GM12878 (cell line): ENCODE data around the gene HDGF. TPM values are rescaled to one million over a fixed set of nuclear protein-coding genes. Genes with fewer than 3 reads are reported as not detected.

ENCODE experiments used
- ATAC-seq: fragments of 200-7000 bp; cut with Tn5 transposase; 3 replicates; pipeline ENCODE4 v1.9.1; 2020; ENCODE audit warnings: mild to moderate bottlenecking, moderate library complexity
- BruUV-seq: library from RNA; stranded (reverse); fragments of 400-500 nt; replicated peaks from 2 replicates; lab custom pipeline; 2021; lab: Mats Ljungman, UMichigan
- CTCF ChIA-PET: fragments of 300-600 bp; sonication (Branson Sonifier 250); formaldehyde crosslinking; extraction: SDS; loops from one replicate; lab custom pipeline; 2021; ENCODE audit warnings: inconsistent platforms; lab: Yijun Ruan, JAX
- POLR2A ChIA-PET: fragments of 350-600 bp; formaldehyde crosslinking; extraction: SDS; loops from one replicate; lab custom pipeline; 2021; ENCODE audit warnings: inconsistent platforms; lab: Charles Lee
- RAD21 ChIA-PET: fragments of 300-600 bp; sonication (Branson Sonifier 250); formaldehyde crosslinking; loops from one replicate; lab custom pipeline; 2023; ENCODE audit warnings: antibody characterized with exemption; ENCODE audit not compliant: unreplicated experiment; lab: Charles Lee
- SMC1A ChIA-PET: fragments of 300-600 bp; sonication (Branson Sonifier 250); formaldehyde crosslinking; loops from one replicate; lab custom pipeline; 2023; ENCODE audit not compliant: unreplicated experiment, uncharacterized antibody; lab: Charles Lee
- DNase-seq: peaks from one replicate; pipeline ENCODE4 v3.0.0-alpha.2; 2011; ENCODE audit warnings: low read depth, low spot score
- FAIRE-seq: peaks from 3 replicates; lab custom pipeline; 2011; peaks lifted over from hg19 to GRCh38; lab: Jason Lieb, UNC
- H2AFZ ChIP-seq: 2 replicates; pipeline ENCODE4 v1.6.0; 2011; ENCODE audit warnings: low read depth, low read length, control low read depth; ENCODE audit not compliant: control insufficient read depth
- H3K27ac ChIP-seq: 2 replicates; pipeline ENCODE4 v1.5.1; 2011; ENCODE audit warnings: control low read depth; ENCODE audit not compliant: control insufficient read depth, insufficient read depth
- H3K27me3 ChIP-seq, 2 experiments: replicated peaks in 1 of 2; 2 replicates each; pipeline versions ENCODE4 v1.6.0 to v1.6.1; 2011; ENCODE audit warnings: low read length in 1 of 2; ENCODE audit not compliant: control insufficient read depth in 2 of 2, insufficient read depth in 2 of 2
- H3K36me3 ChIP-seq, 2 experiments: 2 replicates each; pipeline ENCODE4 v1.5.1; 2011; ENCODE audit warnings: low read length in 1 of 2; ENCODE audit not compliant: control insufficient read depth in 2 of 2, insufficient read depth in 2 of 2
- H3K4me1 ChIP-seq: 2 replicates; pipeline ENCODE4 v1.6.1; 2011; ENCODE audit warnings: mild to moderate bottlenecking, low read length, moderate library complexity, mixed read lengths; ENCODE audit not compliant: control insufficient read depth, insufficient read depth
- H3K4me2 ChIP-seq: 2 replicates; pipeline ENCODE4 v1.6.0; 2011; ENCODE audit warnings: control low read depth; ENCODE audit not compliant: control insufficient read depth, insufficient read depth
- H3K4me3 ChIP-seq: fragments of 200-600 bp; sonication (generic); 2 replicates; pipeline ENCODE4 v1.5.1; 2016
- H3K79me2 ChIP-seq: 2 replicates; pipeline ENCODE4 v1.6.0; 2011; ENCODE audit warnings: low read length; ENCODE audit not compliant: control insufficient read depth, insufficient read depth
- H3K9ac ChIP-seq: 2 replicates; pipeline ENCODE4 v1.8.0; 2011; ENCODE audit warnings: low read length, control low read depth, mixed read lengths; ENCODE audit not compliant: control insufficient read depth, insufficient read depth
- H3K9me3 ChIP-seq: replicated peaks from 3 replicates; pipeline ENCODE4 v1.5.1; 2011; ENCODE audit warnings: mild to moderate bottlenecking, low read length; ENCODE audit not compliant: control insufficient read depth, insufficient read depth
- H4K20me1 ChIP-seq: 2 replicates; pipeline ENCODE4 v1.6.0; 2011; ENCODE audit not compliant: control insufficient read depth, insufficient read depth
- ASH2L ChIP-seq: fragments of 300-600, 200-600 bp; sonication (generic); IDR thresholded peaks from 2 replicates; pipeline ENCODE4 v1.6.1; 2017; ENCODE audit warnings: low read depth, mild to moderate bottlenecking, borderline replicate concordance
- BCL3 ChIP-seq: IDR thresholded peaks from 2 replicates; pipeline ENCODE4 v1.6.1; 2011; ENCODE audit warnings: borderline replicate concordance, low read depth, mild to moderate bottlenecking, moderate library complexity, low read length; ENCODE audit not compliant: insufficient read depth, poor library complexity, severe bottlenecking
- ESRRA ChIP-seq: IDR thresholded peaks from 2 replicates; pipeline ENCODE4 v1.6.1; 2012; ENCODE audit warnings: mild to moderate bottlenecking, low read length, improper control_type of control experiment
- FOXK2 ChIP-seq: fragments of 450-650 bp; IDR thresholded peaks from 2 replicates; pipeline ENCODE4 v1.6.1; 2017; ENCODE audit warnings: mild to moderate bottlenecking, moderate library complexity
- HCFC1 ChIP-seq: fragments of 150-350 bp; IDR thresholded peaks from 2 replicates; pipeline ENCODE4 v1.6.1; 2014; ENCODE audit warnings: low read length
- IKZF2 ChIP-seq, 2 experiments: fragments of 450-650 bp; IDR thresholded peaks; 2 replicates each; pipeline ENCODE4 v1.6.1; 2017; ENCODE audit warnings: mild to moderate bottlenecking in 2 of 2, moderate library complexity in 2 of 2
- NR2C2 ChIP-seq: IDR thresholded peaks from 2 replicates; pipeline ENCODE4 v1.6.1; 2011; ENCODE audit warnings: borderline replicate concordance, low read depth; ENCODE audit not compliant: control insufficient read depth, insufficient read length
- PML ChIP-seq: IDR thresholded peaks from 2 replicates; pipeline ENCODE4 v1.6.1; 2012; ENCODE audit warnings: low read length, inconsistent platforms
- PRDM15 ChIP-seq: fragments of 450-650 bp; formaldehyde crosslinking; IDR thresholded peaks from 2 replicates; pipeline ENCODE4 v1.4.0; 2020; ENCODE audit warnings: mild to moderate bottlenecking, moderate library complexity
- WGBS: methylation state at CpG from one replicate; pipeline ENCODE4 v1.1.6; 2016; ENCODE audit warnings: low lambda C conversion rate; ENCODE audit not compliant: insufficient replicate concordance, insufficient coverage; ENCODE audit errors: missing lambda C conversion rate; 5-methylcytosine and 5-hydroxymethylcytosine counted together
- in situ Hi-C: fragments of 300-500 bp; cut with MboI; formaldehyde crosslinking; loops from 9 replicates; pipeline ENCODE4 v1.14.3; 2018; ENCODE audit warnings: mixed read lengths
- intact Hi-C: fragments of 100-400 bp; cut with micrococcal nuclease; formaldehyde crosslinking; loops from one replicate; pipeline ENCODE4 v1.14.2; 2022; ENCODE audit not compliant: unreplicated experiment
- polyA plus RNA-seq, 11 experiments: library from polyadenylated mRNA; depleted of rRNA in 4 of 11; unstranded in 6 of 11; stranded (reverse) in 5 of 11; fragments of >200 nt; fragmentation: Nextera tagmentation in 4 of 11; fragmentation: Illumina TruSeq in 1 of 11; extraction: Ambion mirVana in 4 of 11; extraction: Trizol in 1 of 11; gene quantifications; 1 replicate in 1 of 11; 2 replicates in 10 of 11; pipeline versions ENCODE4 v1.2.1 to v1.2.3, GENCODE V29; 2011 to 2016; ENCODE audit warnings: inconsistent platforms in 2 of 11, missing spikeins in 2 of 11, low read depth in 1 of 11
- total RNA-seq, 4 experiments: library from RNA; depleted of rRNA in 3 of 4; stranded (reverse); fragments of >200 nt in 3 of 4; fragmentation: Illumina TruSeq in 1 of 4; extraction: Trizol in 1 of 4; gene quantifications; 2 replicates each; pipeline versions ENCODE4 v1.2.1 to v1.2.3, GENCODE V29; 2013 to 2021
- TF ChIP-seq, protein P1 (sequence below): fragments of 150-350 bp; IDR thresholded peaks from 2 replicates; pipeline ENCODE4 v1.6.1; 2014; ENCODE audit warnings: mild to moderate bottlenecking, low read depth, low read length
- TF ChIP-seq, protein P2 (sequence below): IDR thresholded peaks from 2 replicates; pipeline ENCODE4 v1.6.1; 2011; ENCODE audit warnings: mild to moderate bottlenecking, low read depth, low read length, moderate library complexity; ENCODE audit not compliant: insufficient replicate concordance
- TF ChIP-seq, protein P3 (sequence below): fragments of 450-650 bp; formaldehyde crosslinking; IDR thresholded peaks from 2 replicates; pipeline ENCODE4 v1.5.0; 2022; ENCODE audit warnings: mild to moderate bottlenecking, missing genetic modification characterization

Gene HDGF
- total and polyA plus RNA-seq, 10 of the 15 experiments (the other 5 are each of a cell fraction or from before 2014, with no cell fraction given), result 28.3 to 372 (median 209) TPM

- Histone ChIP-seq H2AFZ (no peak overlapping the region), H3K4me1 (no peaks in the 10 kb centered on the region), H3K4me3 (no peak overlapping the region), H3K4me2 (no peak overlapping the region), H3K79me2 (peaks cover 4% of the 10 kb centered on the region), H3K36me3 (peaks cover 25 to 39% of the 10 kb centered on the region in 2 experiments), H3K9ac (no peak overlapping the region), H4K20me1 (no peaks in the 10 kb centered on the region), H3K27me3 (no peaks in the 10 kb centered on the region), H3K9me3 (no peaks in the 10 kb centered on the region), H3K27ac (no peak overlapping the region)
- in situ Hi-C loops, result no loop called here
- ChIA-PET POLR2A (no interaction called here), RAD21 (interaction anchor here (1.1 kb wide), 1 partner anchor 60 kb away, joined by 3 read pairs; no protein-coding TSS in a partner anchor), CTCF (interaction anchor here (2.8 kb wide), 1 partner anchor 61 kb away, joined by 19 read pairs; no protein-coding TSS in a partner anchor), SMC1A (no interaction called here)
- TSS peak; percentile 18 for BruUV-seq
- DNase-seq (no peak), FAIRE-seq (no peak), ATAC-seq (no peak)
- 99% methylated on average over 10 of the region's 10 CpGs for WGBS
- intact Hi-C loops, result no loop called here
- TF ChIP-seq HCFC1 (no peak), FOXK2 (no peak), PML (no peak), ASH2L (no peak), BCL3 (no peak), PRDM15 (CRISPR knock-in tag) (no peak), NR2C2 (no peak), ESRRA (no peak), IKZF2 (IDR thresholded peaks at IDR 0.05) (no peak)
- TF ChIP-seq, protein P1, sequence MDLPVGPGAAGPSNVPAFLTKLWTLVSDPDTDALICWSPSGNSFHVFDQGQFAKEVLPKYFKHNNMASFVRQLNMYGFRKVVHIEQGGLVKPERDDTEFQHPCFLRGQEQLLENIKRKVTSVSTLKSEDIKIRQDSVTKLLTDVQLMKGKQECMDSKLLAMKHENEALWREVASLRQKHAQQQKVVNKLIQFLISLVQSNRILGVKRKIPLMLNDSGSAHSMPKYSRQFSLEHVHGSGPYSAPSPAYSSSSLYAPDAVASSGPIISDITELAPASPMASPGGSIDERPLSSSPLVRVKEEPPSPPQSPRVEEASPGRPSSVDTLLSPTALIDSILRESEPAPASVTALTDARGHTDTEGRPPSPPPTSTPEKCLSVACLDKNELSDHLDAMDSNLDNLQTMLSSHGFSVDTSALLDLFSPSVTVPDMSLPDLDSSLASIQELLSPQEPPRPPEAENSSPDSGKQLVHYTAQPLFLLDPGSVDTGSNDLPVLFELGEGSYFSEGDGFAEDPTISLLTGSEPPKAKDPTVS, result no peak
- TF ChIP-seq, protein P2, sequence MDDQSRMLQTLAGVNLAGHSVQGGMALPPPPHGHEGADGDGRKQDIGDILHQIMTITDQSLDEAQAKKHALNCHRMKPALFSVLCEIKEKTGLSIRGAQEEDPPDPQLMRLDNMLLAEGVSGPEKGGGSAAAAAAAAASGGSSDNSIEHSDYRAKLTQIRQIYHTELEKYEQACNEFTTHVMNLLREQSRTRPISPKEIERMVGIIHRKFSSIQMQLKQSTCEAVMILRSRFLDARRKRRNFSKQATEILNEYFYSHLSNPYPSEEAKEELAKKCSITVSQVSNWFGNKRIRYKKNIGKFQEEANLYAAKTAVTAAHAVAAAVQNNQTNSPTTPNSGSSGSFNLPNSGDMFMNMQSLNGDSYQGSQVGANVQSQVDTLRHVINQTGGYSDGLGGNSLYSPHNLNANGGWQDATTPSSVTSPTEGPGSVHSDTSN, result no peak
- TF ChIP-seq, protein P3, sequence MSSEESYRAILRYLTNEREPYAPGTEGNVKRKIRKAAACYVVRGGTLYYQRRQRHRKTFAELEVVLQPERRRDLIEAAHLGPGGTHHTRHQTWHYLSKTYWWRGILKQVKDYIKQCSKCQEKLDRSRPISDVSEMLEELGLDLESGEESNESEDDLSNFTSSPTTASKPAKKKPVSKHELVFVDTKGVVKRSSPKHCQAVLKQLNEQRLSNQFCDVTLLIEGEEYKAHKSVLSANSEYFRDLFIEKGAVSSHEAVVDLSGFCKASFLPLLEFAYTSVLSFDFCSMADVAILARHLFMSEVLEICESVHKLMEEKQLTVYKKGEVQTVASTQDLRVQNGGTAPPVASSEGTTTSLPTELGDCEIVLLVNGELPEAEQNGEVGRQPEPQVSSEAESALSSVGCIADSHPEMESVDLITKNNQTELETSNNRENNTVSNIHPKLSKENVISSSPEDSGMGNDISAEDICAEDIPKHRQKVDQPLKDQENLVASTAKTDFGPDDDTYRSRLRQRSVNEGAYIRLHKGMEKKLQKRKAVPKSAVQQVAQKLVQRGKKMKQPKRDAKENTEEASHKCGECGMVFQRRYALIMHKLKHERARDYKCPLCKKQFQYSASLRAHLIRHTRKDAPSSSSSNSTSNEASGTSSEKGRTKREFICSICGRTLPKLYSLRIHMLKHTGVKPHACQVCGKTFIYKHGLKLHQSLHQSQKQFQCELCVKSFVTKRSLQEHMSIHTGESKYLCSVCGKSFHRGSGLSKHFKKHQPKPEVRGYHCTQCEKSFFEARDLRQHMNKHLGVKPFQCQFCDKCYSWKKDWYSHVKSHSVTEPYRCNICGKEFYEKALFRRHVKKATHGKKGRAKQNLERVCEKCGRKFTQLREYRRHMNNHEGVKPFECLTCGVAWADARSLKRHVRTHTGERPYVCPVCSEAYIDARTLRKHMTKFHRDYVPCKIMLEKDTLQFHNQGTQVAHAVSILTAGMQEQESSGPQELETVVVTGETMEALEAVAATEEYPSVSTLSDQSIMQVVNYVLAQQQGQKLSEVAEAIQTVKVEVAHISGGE, result no peak
These were observed 35.2 kb upstream of the HDGF start for GRCh38 chr1:156786640-156787039.
